SKM-1 treated with dmso at 0.1 percent for 144 hours (cell line): ENCODE measurements around the gene SH2D4B.
"Not testable (repeated sequence)": the region's sequence is repeated elsewhere in the genome, so short reads cannot be mapped to it uniquely, and the experiment has no call there.

Experiments used
- DNase-seq: peaks from one replicate; lab custom pipeline; 2025; ENCODE audit not compliant: unreplicated experiment; lab: John Stamatoyannopoulos, UW

Gene SH2D4B

DNA sequence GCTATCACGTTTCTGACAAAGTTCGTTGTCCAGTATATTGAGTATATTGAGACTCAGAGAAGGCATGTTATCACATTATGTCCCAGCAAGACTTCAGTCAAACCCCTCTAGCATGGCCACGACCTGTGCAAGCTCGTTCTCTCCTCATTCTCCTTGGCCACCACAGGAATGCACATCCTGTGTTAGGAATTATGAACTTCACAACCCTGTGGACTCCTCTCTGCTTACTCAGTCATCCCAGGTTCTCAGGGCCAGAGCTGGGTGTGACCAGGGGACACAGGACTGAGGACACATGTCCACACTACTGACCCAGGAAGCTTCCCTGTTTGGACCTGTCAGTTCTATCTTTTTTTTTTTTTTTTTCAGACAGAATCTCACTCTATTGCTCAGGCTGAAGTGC is 4.4 kb downstream of the SH2D4B start:
- no peak for DNase-seq

DNA sequence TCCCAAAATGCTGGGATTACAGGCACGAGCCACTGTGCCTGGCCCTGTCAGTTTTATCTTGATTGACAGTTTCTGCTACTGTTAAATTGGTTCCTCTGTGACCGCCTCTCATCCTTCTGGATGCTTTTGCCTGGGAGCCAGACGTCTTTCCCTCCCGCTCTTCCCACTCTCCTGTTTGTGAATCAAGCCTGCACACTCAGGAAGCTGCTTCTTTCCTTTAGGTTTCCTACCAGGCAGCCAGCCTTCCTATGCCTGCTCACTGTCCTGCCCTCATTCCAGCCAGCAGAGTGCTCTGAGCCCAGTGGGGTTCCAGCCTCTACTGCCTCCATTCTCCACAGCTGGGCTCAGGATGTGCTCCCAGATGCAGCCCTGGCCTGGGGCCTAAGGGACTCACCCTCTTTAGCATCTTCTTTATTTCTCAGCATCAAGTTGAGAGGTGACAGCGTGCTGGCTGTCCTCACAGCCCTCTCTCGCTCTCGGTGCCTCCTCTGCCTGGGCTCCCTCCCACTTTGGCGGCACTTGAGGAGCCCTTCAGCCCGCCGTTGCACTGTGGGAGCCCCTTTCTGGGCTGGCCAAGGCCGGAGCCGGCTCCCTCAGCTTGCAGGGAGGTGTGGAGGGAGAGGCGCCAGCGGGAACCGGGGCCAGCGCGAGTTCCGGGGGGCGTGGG is 5.1 kb downstream of the SH2D4B start:
- DNase-seq = no peak

DNA sequence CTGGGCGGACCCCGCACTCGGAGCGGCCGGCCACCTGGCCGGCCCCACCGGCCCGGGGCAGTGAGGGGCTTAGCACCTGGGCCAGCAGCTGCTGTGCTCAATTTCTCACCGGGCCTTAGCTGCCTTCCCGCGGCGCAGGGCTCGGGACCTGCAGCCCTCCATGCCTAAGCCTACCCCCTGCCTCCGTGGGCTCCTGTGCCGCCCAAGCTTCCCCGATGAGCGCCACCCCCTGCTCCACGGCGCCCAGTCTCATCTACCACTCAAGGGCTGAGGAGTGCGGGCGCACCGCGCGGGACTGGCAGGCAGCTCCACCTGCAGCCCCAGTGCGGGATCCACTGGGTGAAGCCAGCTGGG is 5.6 kb downstream of the SH2D4B start:
- DNase-seq = not testable (repeated sequence)

DNA sequence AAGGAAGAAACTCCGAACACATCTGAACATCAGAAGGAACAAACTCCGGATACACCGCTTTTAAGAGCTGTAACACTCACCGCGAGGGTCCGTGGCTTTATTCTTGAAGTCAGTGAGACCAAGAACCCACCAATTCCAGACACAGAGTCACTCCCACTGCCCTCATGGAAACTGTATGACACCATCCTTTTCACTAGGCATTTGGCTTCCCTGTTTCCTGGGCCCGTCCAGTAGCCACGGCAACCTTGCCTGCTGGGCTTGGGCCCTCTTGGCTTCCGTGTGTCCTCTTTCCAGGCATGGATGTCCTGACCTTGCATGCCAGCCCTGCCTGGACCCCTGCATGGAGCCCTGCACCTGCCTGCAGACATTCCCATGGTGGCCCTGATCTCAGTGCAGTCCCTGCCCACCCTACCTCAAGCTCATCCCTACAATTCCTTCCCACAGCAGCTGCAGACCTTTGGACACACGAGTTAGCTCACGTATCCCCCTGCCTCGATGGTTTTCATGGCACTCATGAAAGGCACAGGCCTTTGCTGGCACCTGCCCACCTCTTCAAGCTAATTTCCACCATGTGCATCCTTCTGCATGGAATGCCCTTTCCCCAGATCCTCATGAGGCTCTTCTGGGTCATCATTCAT is 6.7 kb downstream of the SH2D4B start:
- no peak for DNase-seq

DNA sequence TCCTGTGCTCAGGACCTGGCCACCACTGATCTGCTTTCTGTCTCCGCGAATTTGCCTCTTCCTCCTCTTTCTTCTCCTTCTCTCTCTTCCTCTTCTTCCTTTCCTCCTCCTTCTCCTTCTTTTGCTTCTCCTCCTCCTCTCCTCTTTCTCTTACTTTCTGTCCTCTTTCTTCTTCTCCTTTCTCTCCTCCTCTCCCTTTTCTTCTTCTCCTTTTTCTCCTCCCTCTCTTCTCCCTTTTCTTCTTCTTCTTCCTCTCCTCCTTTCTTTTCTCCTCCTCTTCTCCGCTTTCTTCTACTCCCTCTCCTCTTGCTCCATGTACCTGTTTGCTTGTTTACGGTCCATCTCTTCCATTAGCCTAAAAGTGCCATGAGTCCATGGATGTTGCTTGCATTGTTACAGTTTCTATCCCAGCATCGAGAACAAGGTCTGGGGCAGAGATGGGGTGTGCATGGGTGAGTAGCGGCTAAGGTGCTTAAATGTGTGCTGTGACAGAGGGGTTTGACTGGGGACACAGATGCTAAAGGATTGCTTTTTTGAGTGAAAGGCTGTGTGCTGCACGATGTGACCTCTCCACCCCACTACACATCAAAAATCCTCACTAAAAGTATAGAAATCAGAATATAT is 7.7 kb downstream of the SH2D4B start:
- no peak for DNase-seq

DNA sequence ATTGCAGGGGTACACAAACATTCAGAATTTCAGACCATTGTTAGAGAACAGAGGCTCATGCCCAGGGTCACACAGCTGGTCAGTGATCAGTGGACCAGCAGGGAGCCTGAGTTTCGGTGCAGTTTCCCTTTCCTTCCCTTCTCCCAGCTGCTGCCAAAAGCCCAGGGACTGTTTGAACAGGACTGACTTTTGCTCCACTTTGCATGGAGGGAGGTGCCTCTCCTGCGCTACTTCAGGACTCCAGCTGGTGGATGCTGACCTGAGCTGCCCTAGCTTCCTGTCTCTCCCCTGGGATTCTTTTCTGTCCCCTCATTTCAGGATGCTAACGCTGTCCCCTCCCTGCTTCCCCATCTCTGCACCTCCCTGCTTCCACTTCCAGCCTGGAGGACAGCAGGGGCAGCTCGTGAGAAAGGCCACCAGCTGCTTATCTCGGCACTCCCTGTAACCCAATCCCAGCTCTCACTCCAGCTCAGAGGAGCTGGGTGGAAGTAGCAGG is 14.5 kb downstream of the SH2D4B start:
- DNase-seq = no peak

DNA sequence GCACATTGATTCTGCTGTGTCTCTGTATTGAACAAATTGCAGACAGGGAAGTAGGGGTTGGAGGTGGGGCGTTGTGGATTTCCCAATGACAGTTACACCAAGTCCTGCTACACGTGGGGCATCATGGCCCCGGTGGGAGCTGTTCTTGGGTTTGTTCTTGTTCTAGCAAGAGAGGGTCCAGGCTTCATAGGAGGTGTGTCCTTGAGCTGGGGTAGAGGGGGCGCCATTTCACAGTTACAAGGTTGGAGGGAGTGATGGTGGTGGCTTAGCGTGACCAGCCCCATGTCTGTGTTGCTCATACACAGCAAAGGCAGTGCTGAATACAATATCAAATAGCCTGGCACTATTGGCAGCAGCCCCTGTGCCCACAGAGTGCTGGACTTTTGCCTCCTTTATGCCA is 15.7 kb downstream of the SH2D4B start:
- DNase-seq = no peak

DNA sequence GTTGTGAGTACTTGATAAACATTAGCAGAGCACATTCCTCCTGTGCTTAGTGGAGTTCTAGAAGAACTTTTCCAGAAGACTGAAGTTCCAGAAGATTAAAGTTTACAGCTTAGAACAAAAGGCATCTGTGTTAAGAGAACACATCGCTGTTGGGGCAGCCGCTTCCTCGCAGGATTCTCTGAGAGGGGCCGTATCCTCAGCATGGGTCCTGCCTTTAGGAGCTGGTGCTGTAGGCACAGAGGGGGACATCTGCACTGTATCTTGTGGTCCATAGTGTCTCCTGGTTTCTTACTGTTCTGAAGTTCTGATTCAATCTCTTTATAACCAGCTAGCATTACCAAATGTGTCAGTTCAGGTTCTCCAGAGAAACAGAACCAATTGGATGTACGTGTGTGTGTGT is 16.3 kb downstream of the SH2D4B start:
- no peak for DNase-seq

DNA sequence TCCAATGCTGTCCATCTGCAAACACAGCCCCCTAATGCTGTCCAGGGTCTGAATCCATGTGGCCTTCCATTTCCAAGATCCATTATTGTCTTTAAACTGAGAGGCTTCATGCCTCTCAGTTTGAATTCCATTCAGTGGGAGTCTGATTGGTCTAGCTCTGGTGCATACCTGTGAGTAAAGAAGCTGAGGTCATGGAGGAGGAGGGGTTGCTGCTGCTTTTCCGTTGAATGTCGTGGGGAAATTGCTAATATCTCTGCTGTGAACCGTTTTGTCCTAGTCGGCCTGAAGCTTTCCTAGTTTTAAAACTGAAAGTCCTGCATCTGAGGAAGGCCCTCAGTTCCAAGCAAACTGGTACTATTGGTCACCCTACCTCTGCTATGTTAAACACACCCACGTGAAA is 17.7 kb downstream of the SH2D4B start:
- DNase-seq = no peak

DNA sequence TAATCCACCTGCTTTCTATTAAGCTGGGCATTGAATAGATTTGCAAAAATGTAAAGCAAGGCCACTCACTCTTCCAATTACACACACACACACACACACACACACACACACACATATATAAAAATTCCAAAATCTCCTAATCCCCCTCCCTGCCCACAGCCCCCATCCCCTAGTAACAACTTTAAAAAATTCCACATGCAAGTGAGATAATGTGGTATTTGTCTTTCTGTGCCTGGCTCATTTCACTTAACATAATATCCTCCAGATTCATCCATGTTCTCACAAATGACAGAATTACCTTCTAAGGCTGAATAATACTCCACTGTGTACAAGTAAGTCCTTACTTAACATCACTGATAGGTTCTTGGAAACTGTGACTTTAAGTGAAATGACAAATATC is 24.2 kb downstream of the SH2D4B start:
- DNase-seq = no peak

DNA sequence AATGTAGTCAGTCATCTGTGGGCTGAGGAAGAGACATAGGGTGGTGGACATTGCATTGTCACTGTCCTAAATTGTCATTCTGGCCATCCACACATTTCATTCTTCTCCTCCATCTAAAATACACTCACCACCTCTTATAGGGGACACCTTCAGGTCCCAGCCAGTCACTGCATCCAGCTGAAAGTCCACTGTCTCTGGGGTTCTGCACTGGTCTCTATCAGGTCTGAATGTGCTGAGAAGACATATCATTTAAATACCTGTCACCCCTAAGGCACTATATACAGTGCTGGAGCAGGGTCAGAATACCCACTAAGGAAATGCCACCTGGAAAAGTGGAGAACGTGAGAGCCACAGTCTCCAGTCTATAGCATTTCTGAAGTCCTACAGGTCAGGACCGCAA is 29.6 kb downstream of the SH2D4B start:
- no peak for DNase-seq

DNA sequence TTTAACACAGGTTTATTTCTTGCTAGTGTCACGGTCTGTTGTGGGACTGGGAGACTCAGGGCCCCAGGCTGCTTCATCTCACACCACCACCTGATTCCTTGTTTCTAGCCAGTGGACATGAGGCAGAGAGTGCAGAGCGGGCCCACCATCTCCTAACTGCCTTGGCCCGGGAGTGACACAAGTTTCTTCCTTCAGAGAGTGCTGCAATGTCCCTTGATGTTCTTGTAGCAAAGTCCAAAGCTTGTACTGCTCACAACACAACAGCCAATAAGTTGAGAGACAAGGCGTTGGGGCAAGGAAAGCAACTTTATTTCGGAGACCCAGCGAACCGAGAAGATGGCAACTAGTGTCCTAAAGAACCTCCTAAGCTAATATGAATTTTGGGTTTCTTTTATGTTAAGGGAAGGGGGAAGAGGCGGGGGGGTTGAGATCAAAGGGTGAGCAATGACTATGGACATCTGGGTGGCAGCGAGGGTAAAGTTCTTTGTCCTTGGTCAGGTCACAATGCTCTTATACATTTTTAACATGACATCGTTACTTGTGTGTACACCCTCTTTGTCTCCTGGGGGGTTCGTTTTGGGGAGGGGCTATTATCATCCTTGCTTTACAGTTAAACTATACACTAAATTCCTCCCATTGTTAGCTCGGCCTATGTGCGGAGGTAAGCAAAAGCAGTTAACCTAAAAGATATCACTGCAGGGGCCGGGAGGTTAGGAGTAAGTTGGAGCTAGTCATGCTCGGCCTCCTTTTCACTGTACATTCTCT is 31.6 kb downstream of the SH2D4B start:
- DNase-seq = no peak

DNA sequence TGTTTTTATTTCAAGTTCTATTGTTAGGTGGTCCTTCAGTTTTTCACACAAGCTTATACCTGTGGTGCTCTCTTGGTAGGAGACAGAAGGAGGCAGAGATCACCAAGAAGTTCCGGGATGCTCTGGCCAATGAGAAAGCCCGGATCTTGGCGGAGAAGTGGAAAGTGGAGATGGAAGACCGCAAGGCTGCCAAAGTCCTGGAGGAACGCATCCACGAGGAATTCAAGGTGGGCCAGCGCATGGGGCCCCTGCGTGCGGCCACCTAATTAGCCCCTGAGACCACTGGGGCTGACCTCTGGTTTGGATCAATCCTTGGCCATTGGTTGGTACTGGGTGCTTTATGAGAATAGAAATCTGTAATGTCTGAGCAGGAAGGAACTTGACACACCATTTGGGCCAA is 33.6 kb downstream of the SH2D4B start:
- DNase-seq = no peak

DNA sequence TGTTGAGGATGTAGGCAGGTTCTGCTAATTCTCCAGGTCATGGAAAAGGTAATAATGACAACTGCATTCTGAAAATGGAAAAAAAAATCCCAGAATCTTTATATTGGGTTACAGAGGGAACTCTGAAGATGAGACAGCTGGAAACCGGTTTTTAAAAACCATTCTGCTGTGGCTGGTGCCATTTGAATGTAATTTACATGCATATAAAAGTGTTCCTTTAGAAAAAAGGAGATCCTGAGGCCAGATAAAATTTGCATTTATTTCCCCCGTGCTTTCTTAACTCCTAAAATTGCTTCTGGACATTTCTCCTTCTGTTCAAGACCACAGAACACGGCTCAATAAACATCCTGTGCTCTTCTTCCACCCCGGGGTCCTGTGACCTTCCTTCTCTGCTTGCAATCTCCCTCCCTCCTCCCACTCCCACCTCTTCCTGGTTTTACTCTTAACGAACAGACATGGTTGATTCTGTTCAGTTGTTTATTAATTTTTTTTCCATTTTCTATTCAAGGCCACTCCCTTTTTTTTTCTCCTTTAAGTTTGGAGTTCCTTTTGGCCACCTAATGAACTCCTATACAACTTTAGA is 41.6 kb downstream of the SH2D4B start:
- DNase-seq = peak; percentile 13

DNA sequence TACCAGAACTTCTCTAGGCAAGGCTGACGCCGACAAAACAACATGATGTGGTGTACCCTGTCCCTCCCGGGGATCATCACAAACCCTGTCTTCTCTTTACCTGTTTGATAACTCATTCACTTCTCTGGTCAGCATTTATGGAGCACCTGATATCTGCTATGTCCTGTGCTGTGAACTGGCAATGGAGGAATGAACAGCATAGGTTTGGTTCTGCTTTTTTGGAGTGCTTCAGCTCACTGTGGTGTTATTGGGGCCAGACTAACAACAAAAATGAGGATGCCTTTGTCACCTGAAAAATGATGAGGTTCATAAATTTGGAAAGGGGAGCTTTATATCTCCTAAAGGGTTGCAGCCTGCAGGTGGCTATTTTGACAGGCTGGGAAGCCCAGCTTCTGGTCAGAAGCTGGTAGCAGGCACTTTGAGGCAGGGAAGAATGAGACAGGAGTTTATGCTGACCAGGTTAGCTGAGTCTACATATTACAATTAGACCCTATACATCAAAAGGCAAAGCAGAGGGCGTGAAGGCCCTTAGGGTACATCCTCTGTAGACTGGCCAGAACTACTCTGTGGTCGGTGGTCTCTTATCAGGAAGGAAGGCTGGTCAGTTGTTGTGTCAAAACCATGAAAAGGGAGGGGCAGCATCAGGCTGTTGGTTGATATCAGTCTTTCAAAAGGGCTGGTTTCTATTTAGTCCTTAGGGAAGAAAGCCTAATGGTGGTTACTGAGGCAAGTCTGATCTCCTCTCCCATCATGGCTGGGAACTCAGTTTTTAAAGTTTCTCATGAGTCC is 42.3 kb downstream of the SH2D4B start:
- peak; percentile 40 for DNase-seq

DNA sequence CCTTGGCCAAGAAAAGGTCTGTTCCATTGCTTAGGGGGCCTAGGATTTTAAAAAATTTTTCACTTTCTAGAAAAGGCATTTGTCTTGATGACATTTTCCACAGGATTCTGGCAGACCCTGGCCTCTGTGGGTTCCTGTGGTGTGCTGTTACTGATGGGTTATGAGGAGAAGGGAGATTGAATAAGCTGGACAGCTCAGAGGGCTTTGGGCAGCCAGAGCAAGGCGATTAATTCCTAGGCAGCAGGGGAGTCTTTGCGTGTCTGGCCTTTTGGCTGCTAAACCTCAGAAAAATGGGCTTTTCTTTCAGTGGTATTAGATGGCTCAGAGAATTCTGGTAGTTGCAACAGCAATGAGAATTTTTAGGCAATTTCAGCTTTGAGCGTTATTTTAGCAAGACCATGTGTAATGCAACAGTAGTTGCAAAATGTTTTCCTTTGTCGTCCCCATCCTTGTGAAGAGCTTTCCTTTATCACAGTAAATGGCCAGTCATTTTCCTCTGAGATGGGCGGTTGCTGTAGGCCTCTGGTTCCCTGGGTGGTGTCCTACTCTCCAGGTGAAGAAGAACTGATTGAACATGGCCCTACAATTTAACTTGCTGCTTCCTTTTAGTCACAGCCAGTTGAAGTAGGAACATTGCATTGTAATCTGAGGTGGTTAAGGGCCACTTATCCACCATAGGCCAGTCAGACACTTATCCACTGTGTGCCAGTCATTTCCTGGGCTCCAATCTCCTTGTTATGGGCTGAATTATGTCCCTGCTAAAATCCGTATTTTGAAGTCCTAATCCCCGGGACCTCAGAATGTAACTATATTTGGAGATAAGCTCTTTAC is 43.2 kb downstream of the SH2D4B start:
- DNase-seq = peak; percentile 91

DNA sequence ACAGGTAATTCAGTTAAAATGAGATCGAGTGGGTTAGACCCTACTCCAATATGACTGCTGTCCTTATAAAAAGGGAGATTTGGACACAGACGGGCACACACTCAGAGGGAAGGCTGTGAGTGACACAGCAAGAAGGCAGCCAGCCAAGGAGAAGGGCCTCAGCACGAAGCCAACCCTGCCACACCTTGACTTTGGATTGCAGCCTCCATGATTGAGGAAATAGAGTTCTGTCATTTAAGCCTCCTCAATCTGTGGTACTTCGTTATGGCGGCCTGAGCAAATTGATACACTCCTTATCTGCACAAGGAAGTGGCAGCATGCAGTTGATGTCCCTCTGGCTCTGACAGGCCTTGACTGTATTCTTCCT is 43.8 kb downstream of the SH2D4B start:
- no peak for DNase-seq

DNA sequence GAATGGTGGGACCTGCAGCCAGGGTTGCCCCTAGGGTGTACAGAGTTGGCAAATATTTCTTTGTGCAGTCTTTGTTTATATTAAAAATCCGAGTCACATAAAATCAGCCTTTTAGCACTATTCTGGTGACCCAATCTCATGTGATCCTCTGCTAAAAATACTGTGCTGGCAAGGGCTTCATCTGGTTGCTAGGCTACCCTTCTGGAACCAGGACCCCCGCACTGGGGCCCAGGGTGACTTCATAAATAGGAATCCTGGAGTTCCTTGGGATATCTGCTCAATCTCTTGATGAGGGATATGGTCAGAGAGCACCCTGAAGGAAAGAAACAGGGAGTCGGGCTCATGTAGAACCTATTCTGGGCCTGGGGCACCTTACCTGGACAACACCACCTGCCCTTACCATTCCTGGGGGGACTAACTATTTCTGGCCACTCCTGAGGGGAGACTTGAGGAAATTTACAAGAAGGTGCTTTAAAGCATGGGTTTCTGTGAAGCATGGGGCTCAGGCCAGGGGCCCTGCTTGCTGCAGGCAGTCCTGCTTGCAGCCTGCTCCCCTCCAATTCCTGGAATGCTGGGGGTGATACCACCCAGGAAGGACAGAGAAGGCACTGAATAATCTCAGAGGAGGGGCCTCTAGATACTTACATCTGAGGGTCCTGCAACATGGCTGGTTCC is 44.7 kb downstream of the SH2D4B start:
- no peak for DNase-seq

DNA sequence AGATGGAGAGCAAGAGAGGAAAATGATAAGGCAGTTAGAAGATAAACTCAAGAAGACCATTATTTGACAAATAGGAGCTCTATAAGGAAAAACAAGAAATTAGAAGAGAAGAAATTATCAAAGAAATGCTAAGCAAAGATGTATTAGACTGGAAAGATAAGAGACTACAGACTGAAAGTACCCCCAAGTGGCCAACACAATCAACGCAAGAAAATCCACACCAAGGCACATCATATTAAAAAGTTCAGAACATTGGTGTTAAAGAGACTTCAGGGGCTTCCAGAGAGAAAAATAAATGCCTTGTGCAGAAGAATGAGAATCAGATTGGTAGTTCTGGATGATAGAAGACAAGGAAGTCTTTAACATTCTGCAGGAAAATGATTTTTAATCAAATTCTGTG is 46.0 kb downstream of the SH2D4B start:
- no peak for DNase-seq
